Transverse colon (tissue), 4 donors: Measurements from ENCODE around the gene LRRC45.

ENCODE experiments used
- CTCF ChIP-seq, 5 experiments: fragments of 200-600 bp in 3 of 5; fragments of 450-650 bp in 2 of 5; sonication (generic) in 3 of 5; IDR thresholded peaks; 1 replicate in 2 of 5; 2 replicates in 3 of 5; pipeline ENCODE4 v1.5.1; 2016 to 2017; ENCODE audit warnings: antibody characterized with exemption in 5 of 5, inconsistent platforms in 3 of 5, mild to moderate bottlenecking in 2 of 5, moderate library complexity in 1 of 5
- POLR2A ChIP-seq: fragments of 450-650 bp; IDR thresholded peaks from one replicate; pipeline ENCODE4 v1.6.1; 2016; ENCODE audit warnings: antibody characterized with exemption, mild to moderate bottlenecking, moderate library complexity
- POLR2AphosphoS5 ChIP-seq, 3 donors: sonication (generic); formaldehyde crosslinking; IDR thresholded peaks; one replicate each; pipeline ENCODE4 v1.6.1; 2016; ENCODE audit warnings: antibody characterized with exemption in 3 of 3

- TF ChIP-seq CTCF (IDR thresholded peaks at IDR 0.05) (no peak), POLR2A (no peak), POLR2AphosphoS5 (IDR thresholded peaks at IDR 0.05) (no peak)
Observed at GRCh38 chr17:81990836-81991683, 32.0 kb upstream of the LRRC45 start.
